Transverse colon (tissue), 4 donors: Measurements from ENCODE around the gene DIS3L.
A peak's percentile ranks its signal among the peaks of the same experiment; 100 is the strongest.

Experiments used
- EP300 ChIP-seq: sonication (generic); formaldehyde crosslinking; IDR thresholded peaks from one replicate; pipeline ENCODE4 v1.6.1; 2017; ENCODE audit warnings: antibody characterized with exemption, low read depth
- POLR2A ChIP-seq: fragments of 450-650 bp; IDR thresholded peaks from one replicate; pipeline ENCODE4 v1.6.1; 2016; ENCODE audit warnings: antibody characterized with exemption, mild to moderate bottlenecking, moderate library complexity
- POLR2AphosphoS5 ChIP-seq, 3 donors: sonication (generic); formaldehyde crosslinking; IDR thresholded peaks; one replicate each; pipeline ENCODE4 v1.6.1; 2016; ENCODE audit warnings: antibody characterized with exemption in 3 of 3
- TF ChIP-seq, protein P1 (sequence below), 5 experiments: fragments of 200-600 bp in 3 of 5; fragments of 450-650 bp in 2 of 5; sonication (generic) in 3 of 5; IDR thresholded peaks; 1 replicate in 2 of 5; 2 replicates in 3 of 5; pipeline ENCODE4 v1.5.1; 2016 to 2017; ENCODE audit warnings: antibody characterized with exemption in 5 of 5, inconsistent platforms in 3 of 5, mild to moderate bottlenecking in 2 of 5, moderate library complexity in 1 of 5

DNA sequence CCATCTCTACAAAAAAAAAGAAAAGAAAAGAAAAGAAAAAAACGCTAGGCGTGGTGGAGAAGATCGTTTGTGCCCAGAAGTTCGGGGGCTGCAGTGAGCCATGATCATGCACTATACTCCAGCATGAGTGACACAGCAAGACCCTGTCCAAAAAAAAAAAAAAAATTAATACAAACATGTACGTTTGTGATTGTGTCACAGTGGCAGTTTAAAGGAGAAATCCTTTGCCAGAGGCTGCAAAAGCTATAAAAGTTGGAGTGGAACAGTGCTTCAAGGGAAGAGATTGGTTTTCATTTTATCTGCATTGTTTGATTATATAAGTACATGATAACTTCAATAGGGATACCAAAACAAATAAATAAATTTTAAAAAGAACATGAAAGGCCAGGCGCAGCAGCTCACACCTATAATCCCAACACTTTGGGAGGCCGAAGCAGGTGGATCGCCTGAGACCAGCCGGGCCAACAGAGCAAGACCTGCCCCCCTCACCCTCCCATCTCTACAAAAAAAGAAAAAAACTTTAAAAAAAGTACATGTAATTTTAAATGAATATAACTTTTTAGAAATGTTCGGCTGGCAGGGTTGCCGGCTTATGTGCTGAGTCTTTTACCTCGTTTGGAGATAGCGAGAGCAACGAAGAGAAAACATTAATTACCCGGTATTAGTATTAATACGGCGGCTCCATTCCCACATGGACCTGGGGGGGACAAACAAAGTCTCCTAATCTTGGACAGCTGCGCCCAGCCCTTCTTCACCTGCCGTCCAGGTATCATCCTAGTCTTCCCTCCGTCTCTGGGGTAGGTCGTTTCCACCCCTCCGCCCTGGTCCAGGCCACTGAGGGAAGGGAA, 573 bp upstream of the DIS3L start:
- TF ChIP-seq, protein P1, sequence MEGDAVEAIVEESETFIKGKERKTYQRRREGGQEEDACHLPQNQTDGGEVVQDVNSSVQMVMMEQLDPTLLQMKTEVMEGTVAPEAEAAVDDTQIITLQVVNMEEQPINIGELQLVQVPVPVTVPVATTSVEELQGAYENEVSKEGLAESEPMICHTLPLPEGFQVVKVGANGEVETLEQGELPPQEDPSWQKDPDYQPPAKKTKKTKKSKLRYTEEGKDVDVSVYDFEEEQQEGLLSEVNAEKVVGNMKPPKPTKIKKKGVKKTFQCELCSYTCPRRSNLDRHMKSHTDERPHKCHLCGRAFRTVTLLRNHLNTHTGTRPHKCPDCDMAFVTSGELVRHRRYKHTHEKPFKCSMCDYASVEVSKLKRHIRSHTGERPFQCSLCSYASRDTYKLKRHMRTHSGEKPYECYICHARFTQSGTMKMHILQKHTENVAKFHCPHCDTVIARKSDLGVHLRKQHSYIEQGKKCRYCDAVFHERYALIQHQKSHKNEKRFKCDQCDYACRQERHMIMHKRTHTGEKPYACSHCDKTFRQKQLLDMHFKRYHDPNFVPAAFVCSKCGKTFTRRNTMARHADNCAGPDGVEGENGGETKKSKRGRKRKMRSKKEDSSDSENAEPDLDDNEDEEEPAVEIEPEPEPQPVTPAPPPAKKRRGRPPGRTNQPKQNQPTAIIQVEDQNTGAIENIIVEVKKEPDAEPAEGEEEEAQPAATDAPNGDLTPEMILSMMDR (IDR thresholded peaks at IDR 0.05): no peak
- TF ChIP-seq POLR2AphosphoS5 (IDR thresholded peaks at IDR 0.05) (no peak), EP300 (no peak), POLR2A (peak; percentile 30)
